SJSA1 (cell line): ENCODE data around the gene RPAP3. TPM values are rescaled to one million over a fixed set of nuclear protein-coding genes. Genes with fewer than 3 reads are reported as not detected.

Experiments used
- DNase-seq, 2 experiments: peaks; one replicate each; pipeline ENCODE4 v3.0.0-alpha.2; 2015 to 2020; ENCODE audit warnings: low spot score in 2 of 2, low read depth in 1 of 2
- H3K27ac ChIP-seq: fragments of 250-450 bp; sonication (Bioruptor Pico); 2 replicates; pipeline ENCODE4 v1.5.1; 2020; ENCODE audit warnings: mild to moderate bottlenecking, moderate library complexity
- H3K27me3 ChIP-seq: fragments of 250-450 bp; sonication (Bioruptor Pico); replicated peaks from 2 replicates; pipeline ENCODE4 v1.5.1; 2020; ENCODE audit warnings: mild to moderate bottlenecking, moderate library complexity
- H3K36me3 ChIP-seq: fragments of 250-450 bp; sonication (Bioruptor Pico); 2 replicates; pipeline ENCODE4 v1.5.1; 2020; ENCODE audit warnings: mild to moderate bottlenecking
- H3K4me1 ChIP-seq: fragments of 250-450 bp; sonication (Bioruptor Pico); replicated peaks from 2 replicates; pipeline ENCODE4 v1.6.1; 2021; ENCODE audit warnings: mild to moderate bottlenecking
- H3K4me3 ChIP-seq: fragments of 250-450 bp; sonication (Bioruptor Pico); 2 replicates; pipeline ENCODE4 v1.5.1; 2020; ENCODE audit warnings: mild to moderate bottlenecking
- H3K9me3 ChIP-seq: fragments of 250-450 bp; sonication (Bioruptor Pico); replicated peaks from 2 replicates; pipeline ENCODE4 v1.5.1; 2020; ENCODE audit warnings: mild to moderate bottlenecking
- total RNA-seq: library from RNA; depleted of rRNA; stranded (reverse); fragments of >200 nt; shearing (Covaris generic); gene quantifications from 2 replicates; pipeline ENCODE4 v1.2.3, GENCODE V29; 2014

The RPAP3 gene
- total RNA-seq, 1 experiment from 2014 or later: 27.6 TPM

GRCh38 chr12:47747126-47747525 is 41.3 kb upstream of the RPAP3 start:
- DNase-seq: no peak
- no peaks in the 10 kb centered on the region for H3K36me3 ChIP-seq

DNA sequence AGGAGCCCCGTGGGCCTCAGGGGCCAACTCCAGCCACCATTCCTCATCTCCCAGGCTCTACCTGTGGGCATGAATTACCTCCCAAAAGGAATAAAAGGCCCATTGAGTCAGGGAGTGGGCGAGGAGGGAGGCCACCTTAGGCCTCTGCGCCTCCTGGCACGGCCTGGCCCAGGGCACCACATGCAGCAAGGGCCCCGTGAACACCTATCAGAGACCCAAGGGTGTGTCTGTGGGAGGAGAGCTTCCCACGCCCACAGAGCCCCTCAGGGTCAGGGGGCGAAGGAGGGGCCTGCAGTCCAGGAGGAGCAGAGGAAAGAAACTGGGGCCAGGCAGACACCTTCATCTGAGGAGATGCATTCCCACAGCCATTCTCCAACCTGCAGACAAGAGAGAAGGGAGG is 40.7 kb upstream of the RPAP3 start:
- no peak for DNase-seq
- Histone ChIP-seq H3K27ac (no peak overlapping the region), H3K27me3 (no peaks in the 10 kb centered on the region), H3K36me3 (no peaks in the 10 kb centered on the region), H3K4me3 (no peak overlapping the region), H3K4me1 (peaks cover 2% of the 10 kb centered on the region), H3K9me3 (no peaks in the 10 kb centered on the region)

More at GRCh38 chr12:47747126-47747525, 41.3 kb upstream of the RPAP3 start:
- H3K27me3 ChIP-seq: no peaks in the 10 kb centered on the region
- no peaks in the 10 kb centered on the region for H3K9me3 ChIP-seq
- H3K4me3 ChIP-seq: no peak overlapping the region
- no peak overlapping the region for H3K27ac ChIP-seq
- no peaks in the 10 kb centered on the region; the same call in 1 of the 2 replicates for H3K4me1 ChIP-seq

DNA sequence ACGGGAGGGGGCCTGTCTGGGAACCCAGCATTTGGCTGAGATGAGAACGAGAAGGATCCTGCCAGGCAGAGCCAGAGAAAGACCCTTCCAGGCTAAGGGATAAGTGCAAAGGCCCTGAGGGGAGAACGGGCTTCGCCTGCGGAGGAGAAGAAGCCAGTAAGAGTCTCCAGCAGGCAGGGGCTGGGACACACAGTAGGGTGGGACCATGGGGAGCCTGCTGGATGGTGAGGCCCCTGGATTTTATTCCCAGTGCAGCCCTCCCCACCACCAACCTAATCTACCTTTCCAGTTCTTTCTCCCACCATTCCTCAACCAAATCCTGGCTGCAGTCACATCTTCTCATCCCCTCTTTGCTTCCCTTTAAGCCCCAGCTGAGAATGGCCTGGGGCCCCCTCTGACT is 40.2 kb upstream of the RPAP3 start:
- Histone ChIP-seq H3K27ac (no peak overlapping the region), H3K27me3 (no peaks in the 10 kb centered on the region), H3K9me3 (no peaks in the 10 kb centered on the region)

DNA sequence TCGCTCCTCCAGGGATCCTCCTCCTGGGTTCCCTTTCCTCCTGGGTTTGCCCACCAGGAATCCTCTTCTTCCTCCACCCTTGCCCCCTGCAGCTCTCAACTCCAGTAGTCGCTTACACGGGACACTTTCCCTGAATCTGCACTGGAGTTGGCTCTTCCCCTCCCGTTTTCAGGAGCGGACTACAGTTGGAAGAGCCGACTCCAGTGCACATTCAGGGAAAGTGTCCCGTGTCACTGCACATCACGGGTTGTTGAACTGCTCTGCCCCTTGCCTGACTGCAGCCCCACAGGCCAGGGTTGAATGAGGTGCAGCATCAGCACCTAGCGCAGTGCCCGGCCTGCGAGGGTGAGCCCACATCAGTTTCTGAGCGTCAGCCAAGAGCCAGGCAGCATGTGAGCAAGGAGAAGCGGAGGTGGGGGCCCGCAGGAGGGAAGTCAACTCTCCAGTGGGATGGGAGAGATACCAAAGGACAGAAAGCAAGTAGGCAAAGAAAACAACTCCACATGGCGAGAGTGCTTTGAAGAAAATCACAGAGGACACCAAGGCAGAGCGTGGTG is 39.7 kb upstream of the RPAP3 start:
- no peak for DNase-seq
- H3K9me3 ChIP-seq: no peaks in the 10 kb centered on the region
- H3K27me3 ChIP-seq: no peaks in the 10 kb centered on the region
- H3K27ac ChIP-seq: no peak overlapping the region
- no peak overlapping the region for H3K4me3 ChIP-seq
- H3K36me3 ChIP-seq: no peaks in the 10 kb centered on the region
- peaks cover 12% of the 10 kb centered on the region for H3K4me1 ChIP-seq

More for the DNA sequence above, 40.2 kb upstream of the RPAP3 start:
- Histone ChIP-seq H3K36me3 (no peaks in the 10 kb centered on the region), H3K4me1 (peaks cover 7% of the 10 kb centered on the region), H3K4me3 (no peak overlapping the region)
- DNase-seq: no peak

DNA sequence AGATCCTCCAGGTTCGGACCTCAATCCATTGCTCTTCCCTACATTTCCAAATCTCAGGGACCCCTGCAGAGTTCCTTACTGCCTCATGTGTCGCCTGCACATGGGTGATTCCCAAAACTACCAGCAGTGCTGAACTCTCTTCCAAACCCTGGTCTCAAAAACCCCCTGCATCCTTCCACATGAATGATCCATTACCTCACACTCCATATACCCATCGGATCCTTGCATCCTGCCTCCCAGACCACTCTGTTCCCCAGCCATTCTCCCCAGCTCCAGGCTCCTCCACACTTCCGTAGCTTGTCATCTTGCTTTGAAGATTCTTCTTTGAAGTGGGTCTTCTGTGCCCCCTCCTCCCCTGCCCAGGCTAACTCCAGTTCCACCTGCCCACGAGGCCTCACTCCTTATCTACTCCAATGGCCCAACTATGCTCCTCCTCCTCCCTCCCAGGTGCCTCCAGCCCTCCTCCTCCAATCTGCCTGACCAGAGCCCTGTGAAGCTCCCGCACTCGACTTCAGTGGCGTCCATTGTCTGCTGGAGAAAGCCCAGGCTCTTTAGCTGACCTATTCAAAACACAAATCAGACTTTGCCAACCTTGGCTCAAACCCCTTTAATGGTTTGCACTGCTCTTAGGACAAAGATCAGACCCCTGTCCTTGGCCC is 39.1 kb upstream of the RPAP3 start:
- Histone ChIP-seq H3K27ac (no peak overlapping the region), H3K4me1 (peaks cover 12% of the 10 kb centered on the region), H3K27me3 (no peaks in the 10 kb centered on the region), H3K4me3 (no peak overlapping the region), H3K36me3 (no peaks in the 10 kb centered on the region), H3K9me3 (no peaks in the 10 kb centered on the region)
- DNase-seq: no peak

GRCh38 chr12:47744005-47744651 is 38.3 kb upstream of the RPAP3 start:
- Histone ChIP-seq H3K4me3 (no peak overlapping the region), H3K27ac (no peak overlapping the region), H3K4me1 (peaks cover 12% of the 10 kb centered on the region), H3K9me3 (no peaks in the 10 kb centered on the region), H3K27me3 (no peaks in the 10 kb centered on the region), H3K36me3 (no peaks in the 10 kb centered on the region)
- no peak for DNase-seq

DNA sequence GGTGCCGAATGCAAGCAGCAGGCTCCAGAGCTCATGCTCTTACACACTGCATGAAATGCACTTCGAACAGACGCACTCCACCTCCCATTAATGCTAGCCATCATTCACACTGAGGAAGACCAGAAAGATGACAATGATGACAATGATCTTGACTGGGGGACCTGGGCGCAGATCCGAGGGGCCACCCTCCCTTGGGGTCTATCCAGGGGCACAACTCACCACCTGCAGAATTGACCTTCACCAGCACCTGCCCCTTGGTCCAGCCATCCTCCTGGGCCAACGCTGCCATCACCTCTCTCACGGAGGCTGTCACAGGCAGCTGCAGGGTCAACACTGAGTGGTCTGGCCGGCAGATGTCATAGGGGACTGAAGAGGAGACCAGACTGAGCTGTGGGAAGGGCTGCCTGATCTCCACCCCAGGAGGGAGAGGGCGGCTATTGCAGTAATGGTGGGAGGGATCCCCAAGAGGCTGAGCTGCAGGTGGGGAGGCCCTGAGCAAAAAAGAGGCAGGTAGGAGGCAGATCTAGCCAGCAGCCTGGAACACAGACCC is 37.6 kb upstream of the RPAP3 start:
- Histone ChIP-seq H3K36me3 (no peaks in the 10 kb centered on the region), H3K4me3 (no peak overlapping the region), H3K27me3 (no peaks in the 10 kb centered on the region), H3K27ac (no peak overlapping the region), H3K9me3 (no peaks in the 10 kb centered on the region), H3K4me1 (peaks cover 12% of the 10 kb centered on the region)
- no peak for DNase-seq

DNA sequence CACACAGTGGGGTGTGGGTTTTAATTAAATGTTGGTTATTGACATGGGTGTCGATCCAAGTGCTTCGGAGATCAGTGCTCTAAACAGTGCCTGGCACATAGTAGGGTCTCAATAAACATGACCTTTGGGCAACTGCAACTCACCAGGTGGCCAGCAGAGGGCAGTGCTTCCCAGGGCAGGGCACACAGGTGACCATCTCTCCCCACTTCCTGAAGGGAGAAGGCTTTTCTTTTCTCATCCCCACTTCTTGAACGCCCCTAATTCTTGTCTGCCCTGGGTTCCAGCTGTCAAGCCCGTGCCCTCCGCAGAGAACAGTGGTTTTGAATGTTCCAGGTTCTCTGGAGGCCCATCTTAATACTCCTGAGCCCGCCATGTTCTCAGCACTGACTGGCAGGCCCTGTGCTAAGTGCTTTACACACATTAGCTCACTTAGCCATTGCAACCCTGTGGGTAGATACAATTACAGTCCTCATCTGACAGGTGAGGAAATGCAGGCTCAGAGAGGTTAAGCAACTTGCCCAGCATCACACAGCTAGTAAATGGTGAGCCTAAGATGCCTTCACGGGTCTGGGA is 36.5 kb upstream of the RPAP3 start:
- no peaks in the 10 kb centered on the region for H3K9me3 ChIP-seq

GRCh38 chr12:47741340-47741703 is 35.5 kb upstream of the RPAP3 start:
- Histone ChIP-seq H3K9me3 (no peaks in the 10 kb centered on the region), H3K4me3 (no peak overlapping the region), H3K36me3 (no peaks in the 10 kb centered on the region), H3K4me1 (peaks cover 25% of the 10 kb centered on the region), H3K27me3 (no peaks in the 10 kb centered on the region), H3K27ac (no peak overlapping the region)
- DNase-seq: peak; percentile 62 to 84

More for the DNA sequence above, 36.5 kb upstream of the RPAP3 start:
- Histone ChIP-seq H3K27me3 (no peaks in the 10 kb centered on the region), H3K4me1 (peaks cover 15% of the 10 kb centered on the region), H3K36me3 (no peaks in the 10 kb centered on the region), H3K4me3 (no peak overlapping the region), H3K27ac (no peak overlapping the region)
- DNase-seq: peak; percentile 38 to 59

DNA sequence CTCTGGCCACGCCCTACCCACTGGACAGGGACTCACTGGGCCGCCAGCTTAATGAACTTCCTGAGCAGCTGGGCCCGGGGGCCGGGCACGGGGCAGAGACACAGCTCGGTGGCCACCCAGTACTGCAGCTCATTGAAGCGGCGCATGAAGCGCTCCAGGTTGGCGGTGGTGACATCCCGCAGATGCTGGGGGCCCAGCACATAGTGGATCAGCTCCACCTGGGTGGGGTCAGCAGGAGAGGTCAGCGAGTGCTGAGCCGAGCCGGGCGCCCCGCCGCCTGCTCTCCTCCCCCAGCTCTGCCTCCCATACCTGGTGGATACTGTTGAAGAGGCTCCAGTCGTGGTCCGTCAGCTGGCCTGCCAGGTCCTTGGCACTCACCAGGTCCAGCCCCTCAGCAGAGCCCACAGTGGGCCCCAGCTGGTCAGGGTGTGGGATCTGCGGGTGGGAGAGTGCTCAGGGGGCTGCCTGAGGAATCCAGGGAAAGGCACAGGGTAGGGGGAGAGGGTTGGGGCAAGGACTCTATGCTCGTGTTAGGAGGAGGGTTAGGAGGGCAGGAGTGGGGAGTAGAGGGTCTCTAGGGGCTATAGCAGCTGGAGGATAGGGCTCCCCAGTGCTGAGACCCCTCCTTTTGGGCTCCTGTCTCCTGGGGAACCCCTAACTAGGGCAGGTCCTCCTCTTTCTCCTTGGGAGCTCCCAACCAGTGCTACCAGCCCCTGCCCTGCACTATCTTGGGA is 34.9 kb upstream of the RPAP3 start:
- Histone ChIP-seq H3K36me3 (no peaks in the 10 kb centered on the region), H3K27me3 (no peaks in the 10 kb centered on the region), H3K9me3 (no peaks in the 10 kb centered on the region), H3K4me3 (no peak overlapping the region), H3K4me1 (peaks cover 31% of the 10 kb centered on the region), H3K27ac (no peak overlapping the region)
- no peak for DNase-seq

GRCh38 chr12:47739979-47740378 is 34.1 kb upstream of the RPAP3 start:
- no peak overlapping the region for H3K4me3 ChIP-seq
- DNase-seq: no peak
- H3K9me3 ChIP-seq: no peaks in the 10 kb centered on the region
- no peaks in the 10 kb centered on the region for H3K27me3 ChIP-seq
- H3K27ac ChIP-seq: no peak overlapping the region
- H3K4me1 ChIP-seq: peaks cover 34% of the 10 kb centered on the region
- no peaks in the 10 kb centered on the region for H3K36me3 ChIP-seq

- Histone ChIP-seq H3K36me3 (no peaks in the 10 kb centered on the region), H3K9me3 (no peaks in the 10 kb centered on the region), H3K27ac (no peak overlapping the region), H3K4me1 (peaks cover 34% of the 10 kb centered on the region), H3K4me3 (no peak overlapping the region), H3K27me3 (no peaks in the 10 kb centered on the region)
- no peak for DNase-seq
Measured at GRCh38 chr12:47739297-47739696, 33.5 kb upstream of the RPAP3 start.

DNA sequence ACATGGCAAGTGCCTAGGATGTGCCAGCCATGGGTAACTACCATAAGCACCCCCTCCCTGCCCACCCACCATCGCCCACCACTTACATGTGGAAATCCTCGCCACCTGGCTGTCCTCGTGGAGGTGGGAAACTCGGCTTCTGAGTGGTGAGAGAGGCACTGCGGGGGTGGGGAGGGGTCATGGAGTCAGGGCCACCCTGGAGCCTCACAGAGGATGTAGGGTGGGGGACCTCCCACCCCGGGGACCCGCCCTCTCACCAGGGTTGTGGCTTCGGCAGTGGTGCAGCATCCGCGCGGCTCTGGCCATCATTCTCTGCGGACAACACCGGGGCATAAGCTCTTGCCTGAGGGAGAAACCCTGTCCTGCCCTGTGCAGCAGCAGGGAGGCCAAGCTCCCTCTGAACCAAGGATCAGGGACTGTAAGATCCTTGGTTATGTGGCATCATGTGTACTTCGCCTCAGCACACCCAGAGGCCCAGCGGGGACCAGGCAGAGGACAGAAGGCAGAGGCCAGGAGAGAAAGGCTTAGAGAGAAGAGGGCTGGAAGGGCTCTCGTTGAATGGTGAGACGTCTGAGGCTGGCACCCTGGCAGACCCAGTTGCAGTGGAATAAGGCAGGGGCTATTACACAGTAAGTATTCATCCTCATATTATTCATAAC is 32.2 kb upstream of the RPAP3 start:
- Histone ChIP-seq H3K4me1 (peaks cover 34% of the 10 kb centered on the region), H3K4me3 (no peak overlapping the region), H3K9me3 (no peaks in the 10 kb centered on the region), H3K36me3 (no peaks in the 10 kb centered on the region), H3K27me3 (no peaks in the 10 kb centered on the region), H3K27ac (no peak overlapping the region)
- no peak for DNase-seq
